GM21367 (cell line): ENCODE measurements around the gene RFLNA.

Source experiments
- ATAC-seq: cut with Tn5 transposase; IDR thresholded peaks from one replicate; pipeline ENCODE4 v1.9.1; 2021; ENCODE audit not compliant: unreplicated experiment

Gene RFLNA

GRCh38 chr12:124335426-124336183 is 40.7 kb downstream of the RFLNA start:
- no peak for ATAC-seq

- ATAC-seq, result no peak
Measured at GRCh38 chr12:124336184-124336437, 41.2 kb downstream of the RFLNA start.

- no peak for ATAC-seq
Measured at GRCh38 chr12:124336742-124337520, 42.0 kb downstream of the RFLNA start.

GRCh38 chr12:124337622-124338021 is 42.7 kb downstream of the RFLNA start:
- no peak for ATAC-seq

GRCh38 chr12:124338448-124338847 is 43.6 kb downstream of the RFLNA start:
- ATAC-seq, result no peak

GRCh38 chr12:124338876-124339603 is 44.1 kb downstream of the RFLNA start:
- no peak for ATAC-seq

- no peak for ATAC-seq
Measured at GRCh38 chr12:124340080-124340900, 45.4 kb downstream of the RFLNA start.

GRCh38 chr12:124341645-124342069 is 46.8 kb downstream of the RFLNA start:
- no peak for ATAC-seq

GRCh38 chr12:124344022-124344421 is 49.1 kb downstream of the RFLNA start:
- no peak for ATAC-seq

GRCh38 chr12:124344526-124344925 is 49.6 kb downstream of the RFLNA start:
- no peak for ATAC-seq

- ATAC-seq, result no peak
Measured at GRCh38 chr12:124345795-124346194, 50.9 kb downstream of the RFLNA start.

GRCh38 chr12:124346425-124347168 is 51.7 kb downstream of the RFLNA start:
- ATAC-seq, result no peak

GRCh38 chr12:124347335-124347734 is 52.4 kb downstream of the RFLNA start:
- no peak for ATAC-seq

- no peak for ATAC-seq
Measured at GRCh38 chr12:124347805-124348658, 53.1 kb downstream of the RFLNA start.

- no peak for ATAC-seq
Measured at GRCh38 chr12:124348659-124349380, 53.9 kb downstream of the RFLNA start.

GRCh38 chr12:124350491-124350890 is 55.6 kb downstream of the RFLNA start:
- ATAC-seq, result no peak

- no peak for ATAC-seq
Measured at GRCh38 chr12:124351422-124351821, 56.5 kb downstream of the RFLNA start.

GRCh38 chr12:124352257-124352656 is 57.4 kb downstream of the RFLNA start:
- no peak for ATAC-seq

GRCh38 chr12:124352839-124353238 is 57.9 kb downstream of the RFLNA start:
- ATAC-seq, result no peak
